AG09319 (cell line): ENCODE data around the gene C1QTNF7.

ENCODE experiments used
- DNase-seq: peaks from one replicate; pipeline ENCODE4 v3.0.0-alpha.2; 2010; ENCODE audit warnings: low read depth; ENCODE audit errors: extremely low read depth
- TF ChIP-seq, protein P1 (sequence below): IDR thresholded peaks from 2 replicates; pipeline ENCODE4 v1.5.1; 2011; ENCODE audit warnings: low read depth, mild to moderate bottlenecking, inconsistent platforms, low read length, moderate library complexity

The C1QTNF7 gene

DNA sequence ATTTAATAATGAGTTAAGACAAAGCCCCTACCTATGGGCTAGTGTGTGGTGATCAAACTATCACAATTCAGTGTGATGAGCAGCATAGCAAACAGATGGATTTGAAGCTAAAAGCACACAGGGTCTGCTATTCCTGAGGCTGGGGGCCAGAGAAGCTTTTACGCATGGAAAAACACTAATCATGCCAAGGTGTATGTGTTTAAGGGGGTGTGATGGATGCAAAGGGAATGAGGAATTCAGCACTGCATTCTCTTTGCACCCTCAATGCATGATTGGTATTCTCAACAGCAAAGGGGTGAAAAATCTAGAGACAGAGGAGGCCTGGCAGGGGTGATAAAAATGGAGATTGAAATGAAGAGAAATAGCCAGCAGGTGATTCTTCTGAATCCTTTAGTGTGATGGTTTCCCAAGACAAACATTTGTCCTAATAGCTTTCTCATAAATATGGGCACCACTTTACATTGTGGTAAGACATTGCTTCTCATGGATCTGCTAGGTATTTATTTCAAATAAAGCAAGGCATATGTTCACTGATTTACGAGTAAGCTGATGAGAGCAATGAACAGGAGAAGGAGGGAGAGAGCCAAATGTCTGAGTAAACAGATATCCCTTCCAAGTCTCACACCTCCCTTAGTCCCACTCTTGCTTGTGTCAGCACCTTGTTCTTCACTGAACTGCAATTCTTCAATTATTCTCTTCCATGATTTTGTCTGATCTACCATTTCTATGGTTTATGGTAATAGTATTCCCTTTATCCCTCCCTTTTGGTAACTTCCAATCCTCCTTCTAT is 15.7 kb downstream of the C1QTNF7 start:
- DNase-seq, result no peak
- TF ChIP-seq, protein P1, sequence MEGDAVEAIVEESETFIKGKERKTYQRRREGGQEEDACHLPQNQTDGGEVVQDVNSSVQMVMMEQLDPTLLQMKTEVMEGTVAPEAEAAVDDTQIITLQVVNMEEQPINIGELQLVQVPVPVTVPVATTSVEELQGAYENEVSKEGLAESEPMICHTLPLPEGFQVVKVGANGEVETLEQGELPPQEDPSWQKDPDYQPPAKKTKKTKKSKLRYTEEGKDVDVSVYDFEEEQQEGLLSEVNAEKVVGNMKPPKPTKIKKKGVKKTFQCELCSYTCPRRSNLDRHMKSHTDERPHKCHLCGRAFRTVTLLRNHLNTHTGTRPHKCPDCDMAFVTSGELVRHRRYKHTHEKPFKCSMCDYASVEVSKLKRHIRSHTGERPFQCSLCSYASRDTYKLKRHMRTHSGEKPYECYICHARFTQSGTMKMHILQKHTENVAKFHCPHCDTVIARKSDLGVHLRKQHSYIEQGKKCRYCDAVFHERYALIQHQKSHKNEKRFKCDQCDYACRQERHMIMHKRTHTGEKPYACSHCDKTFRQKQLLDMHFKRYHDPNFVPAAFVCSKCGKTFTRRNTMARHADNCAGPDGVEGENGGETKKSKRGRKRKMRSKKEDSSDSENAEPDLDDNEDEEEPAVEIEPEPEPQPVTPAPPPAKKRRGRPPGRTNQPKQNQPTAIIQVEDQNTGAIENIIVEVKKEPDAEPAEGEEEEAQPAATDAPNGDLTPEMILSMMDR, result no peak

DNA sequence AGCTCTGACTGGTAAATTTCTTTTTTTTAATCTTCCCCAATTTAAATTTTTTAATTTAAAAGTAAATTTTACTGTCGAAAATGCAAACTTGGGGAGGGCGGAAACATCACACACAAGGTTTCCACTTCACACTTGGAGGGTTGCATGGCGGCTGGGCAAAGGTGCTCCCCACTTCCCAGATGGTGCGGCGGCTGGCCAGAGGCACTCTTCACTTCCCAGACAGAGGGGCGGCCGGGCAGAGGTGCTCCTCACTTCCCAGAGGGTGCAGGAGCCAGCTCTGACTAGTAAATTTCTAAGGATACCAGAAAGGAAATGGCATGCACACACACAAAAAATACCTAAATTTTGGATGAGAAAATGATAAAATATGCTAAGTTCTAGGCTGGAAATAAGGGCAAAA is 16.4 kb downstream of the C1QTNF7 start:
- DNase-seq, result no peak
- TF ChIP-seq, protein P1, result no peak

DNA sequence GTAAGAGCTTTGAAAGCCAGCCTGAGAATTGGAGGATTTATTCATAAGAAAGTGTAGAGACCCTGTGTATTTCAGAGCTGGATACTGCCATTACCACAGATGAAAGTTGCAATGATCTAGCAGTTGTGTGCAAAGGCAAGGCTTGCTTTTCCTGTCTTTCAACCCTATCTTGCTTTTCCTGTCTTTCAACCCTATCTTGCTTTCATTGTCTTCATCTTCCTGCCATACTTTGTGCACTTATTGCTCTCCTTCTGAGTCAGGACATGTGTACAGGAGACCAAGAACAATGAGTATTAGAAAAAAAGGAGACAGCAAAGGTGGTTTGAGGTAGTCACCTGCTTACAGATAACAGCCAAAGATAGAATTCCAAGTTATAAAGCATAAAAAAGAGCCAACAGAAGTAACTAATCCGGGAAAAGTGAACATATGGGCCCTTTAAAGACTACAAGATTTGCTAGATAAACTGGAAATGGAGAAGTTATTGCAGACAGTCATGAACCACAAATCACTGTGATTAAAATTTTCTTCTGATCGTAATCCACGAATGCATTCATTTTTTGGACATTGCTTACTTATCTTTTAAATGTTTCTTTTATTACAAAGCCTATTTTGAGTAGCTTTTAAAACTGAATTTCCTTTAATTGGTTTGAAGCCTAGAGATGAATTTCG is 17.2 kb downstream of the C1QTNF7 start:
- TF ChIP-seq, protein P1, result no peak
- DNase-seq, result no peak

DNA sequence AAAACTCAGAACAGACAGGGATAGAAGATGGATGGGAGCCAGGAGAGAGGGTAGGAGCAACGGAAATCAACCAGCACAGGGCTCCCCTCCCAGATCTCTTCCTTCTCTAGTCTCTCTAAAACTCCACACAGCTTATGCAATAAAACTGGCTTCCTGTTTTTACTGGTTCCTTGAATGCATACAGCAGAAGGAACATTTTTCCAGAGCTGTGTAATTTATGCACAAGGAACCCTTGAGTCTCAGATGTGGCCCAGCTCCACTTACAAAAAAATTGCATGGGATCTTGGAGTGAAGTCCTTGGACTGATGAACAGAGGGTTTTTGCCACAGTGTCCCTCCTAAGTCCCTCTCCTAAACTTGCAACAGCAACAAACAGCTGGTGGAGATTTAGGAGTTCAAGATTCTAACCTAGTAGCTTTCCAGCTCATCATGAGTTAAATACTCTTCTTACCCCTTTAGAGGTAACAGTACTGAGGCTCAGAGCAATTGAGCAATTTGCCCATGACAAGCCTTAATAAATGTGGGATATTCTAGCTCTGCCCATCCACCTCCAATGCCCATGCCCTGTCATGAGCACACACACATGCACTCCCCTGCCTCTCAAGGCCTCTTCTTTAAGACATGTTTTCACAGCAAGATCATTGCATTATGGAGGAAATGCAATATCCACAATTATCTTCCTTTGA is 23.5 kb downstream of the C1QTNF7 start:
- DNase-seq, result no peak
- TF ChIP-seq, protein P1, result no peak

DNA sequence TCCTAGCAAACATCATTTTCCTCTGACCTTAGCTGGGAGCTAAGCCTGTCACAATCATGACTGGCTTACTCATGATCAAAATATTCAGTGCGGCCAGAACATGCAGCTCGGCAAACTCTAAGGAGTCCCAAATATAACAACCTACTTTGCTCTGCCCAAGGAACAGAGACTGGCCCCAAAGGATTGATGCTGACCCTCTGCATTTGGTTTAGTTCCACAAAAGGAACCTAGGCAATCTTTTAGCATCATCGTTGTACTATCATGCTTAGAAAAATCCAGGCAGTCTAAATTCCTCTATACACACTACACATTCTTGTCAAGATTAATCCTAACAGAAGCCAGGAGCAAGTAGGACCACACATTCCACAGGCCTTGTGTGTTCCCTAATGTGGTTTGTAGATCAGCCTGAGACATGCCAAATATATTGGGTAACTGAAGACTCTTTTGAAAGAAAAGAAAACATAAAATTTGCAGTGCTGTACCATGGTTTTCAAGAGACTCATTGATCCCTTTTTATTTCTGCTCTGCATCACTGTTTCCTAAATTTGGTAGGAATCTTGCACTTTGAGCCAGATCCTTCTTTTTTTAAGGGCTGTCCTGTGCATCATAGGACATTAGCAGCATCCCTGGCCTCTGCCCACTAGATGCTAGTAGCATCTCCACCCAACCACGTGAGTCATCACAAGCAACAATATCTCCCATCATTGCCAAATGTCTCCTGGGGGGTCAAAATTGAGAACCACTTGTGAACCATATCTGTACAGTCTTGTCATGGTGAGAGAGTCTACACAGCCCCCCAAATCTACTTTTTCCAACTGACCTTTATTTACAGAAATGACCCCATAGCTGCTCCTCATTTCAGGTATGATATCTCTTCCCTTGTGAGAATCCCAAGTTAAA is 24.3 kb downstream of the C1QTNF7 start:
- DNase-seq, result peak; percentile 66

DNA sequence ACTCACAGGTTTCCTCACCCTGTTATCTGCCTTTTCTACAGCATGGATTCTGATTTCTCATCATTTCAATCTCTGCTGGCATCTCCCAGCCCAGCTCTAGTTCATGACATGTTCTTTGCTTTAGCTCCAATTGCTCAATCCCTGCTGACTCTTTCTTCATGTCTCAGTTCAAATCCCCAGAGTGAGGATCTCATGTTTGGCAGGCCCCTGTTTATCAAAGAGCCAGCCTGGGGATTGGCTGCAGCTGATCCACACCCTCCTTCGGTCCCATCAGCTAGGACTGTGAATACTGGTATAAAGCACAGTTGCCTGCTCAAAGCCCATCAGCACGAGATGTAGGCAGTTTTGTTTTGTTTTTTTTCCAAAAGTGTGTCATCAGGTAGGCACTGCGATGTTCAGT is 27.5 kb downstream of the C1QTNF7 start:
- no peak for DNase-seq
- TF ChIP-seq, protein P1, result no peak

More for the DNA sequence above, 24.3 kb downstream of the C1QTNF7 start:
- TF ChIP-seq, protein P1, result no peak
